Neutrophil (primary cell): ENCODE results near the gene ARFIP2.

ENCODE experiments used
- H3K27ac ChIP-seq: fragments of 200-600 bp; sonication (generic); 2 replicates; pipeline ENCODE4 v1.5.1; 2016; ENCODE audit warnings: mild to moderate bottlenecking, moderate library complexity
- H3K27me3 ChIP-seq: fragments of 200-600 bp; sonication (generic); 2 replicates; pipeline ENCODE4 v1.6.0; 2016; ENCODE audit warnings: mild to moderate bottlenecking
- H3K36me3 ChIP-seq: fragments of 200-600 bp; sonication (generic); 2 replicates; pipeline ENCODE4 v1.5.1; 2017
- H3K4me1 ChIP-seq, 2 experiments: fragments of 200-600 bp in 1 of 2; sonication (generic) in 1 of 2; 1 replicate in 1 of 2; 2 replicates in 1 of 2; pipeline versions ENCODE4 v1.5.1 to v1.6.1; 2013 to 2016; ENCODE audit warnings: low read depth in 1 of 2, low read length in 1 of 2, mild to moderate bottlenecking in 1 of 2, moderate library complexity in 1 of 2; ENCODE audit not compliant: control insufficient read depth in 1 of 2, insufficient read depth in 1 of 2
- H3K4me3 ChIP-seq, 2 experiments: fragments of 200-600 bp in 1 of 2; sonication (generic) in 1 of 2; 1 replicate in 1 of 2; 2 replicates in 1 of 2; pipeline ENCODE4 v1.5.1; 2013 to 2016; ENCODE audit warnings: low read depth in 1 of 2, low read length in 1 of 2, mild to moderate bottlenecking in 1 of 2, moderate library complexity in 1 of 2
- H3K9me3 ChIP-seq: fragments of 200-600 bp; sonication (generic); 2 replicates; pipeline ENCODE4 v1.5.1; 2016
- TF ChIP-seq, protein P1 (sequence below): fragments of 200-600 bp; sonication (generic); IDR thresholded peaks from 2 replicates; pipeline ENCODE4 v1.5.1; 2016; ENCODE audit warnings: antibody characterized with exemption

The ARFIP2 gene

DNA sequence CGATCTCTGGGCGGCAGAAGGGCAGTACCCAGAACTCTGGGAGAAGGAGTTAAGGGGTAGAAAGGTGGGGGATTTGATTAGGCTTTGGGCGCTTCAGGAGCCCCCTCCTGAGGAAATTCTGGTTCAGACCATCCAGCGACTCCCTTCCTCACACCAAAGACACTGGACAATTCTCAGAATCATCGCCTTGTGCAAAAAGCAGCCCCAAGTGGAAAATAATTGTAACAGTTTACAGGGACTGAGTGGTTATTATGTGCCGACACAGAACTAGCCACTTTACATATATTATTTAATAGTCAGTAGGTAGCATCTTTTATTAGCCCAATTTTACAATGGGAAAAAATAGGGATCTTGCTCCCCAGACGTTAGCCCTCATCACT lies 6.7 kb downstream of the ARFIP2 start:
- TF ChIP-seq, protein P1, sequence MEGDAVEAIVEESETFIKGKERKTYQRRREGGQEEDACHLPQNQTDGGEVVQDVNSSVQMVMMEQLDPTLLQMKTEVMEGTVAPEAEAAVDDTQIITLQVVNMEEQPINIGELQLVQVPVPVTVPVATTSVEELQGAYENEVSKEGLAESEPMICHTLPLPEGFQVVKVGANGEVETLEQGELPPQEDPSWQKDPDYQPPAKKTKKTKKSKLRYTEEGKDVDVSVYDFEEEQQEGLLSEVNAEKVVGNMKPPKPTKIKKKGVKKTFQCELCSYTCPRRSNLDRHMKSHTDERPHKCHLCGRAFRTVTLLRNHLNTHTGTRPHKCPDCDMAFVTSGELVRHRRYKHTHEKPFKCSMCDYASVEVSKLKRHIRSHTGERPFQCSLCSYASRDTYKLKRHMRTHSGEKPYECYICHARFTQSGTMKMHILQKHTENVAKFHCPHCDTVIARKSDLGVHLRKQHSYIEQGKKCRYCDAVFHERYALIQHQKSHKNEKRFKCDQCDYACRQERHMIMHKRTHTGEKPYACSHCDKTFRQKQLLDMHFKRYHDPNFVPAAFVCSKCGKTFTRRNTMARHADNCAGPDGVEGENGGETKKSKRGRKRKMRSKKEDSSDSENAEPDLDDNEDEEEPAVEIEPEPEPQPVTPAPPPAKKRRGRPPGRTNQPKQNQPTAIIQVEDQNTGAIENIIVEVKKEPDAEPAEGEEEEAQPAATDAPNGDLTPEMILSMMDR: no peak
- H3K4me3 ChIP-seq: peak overlapping the region; percentile 75 to 84
- peaks cover 15 to 20% of the 10 kb centered on the region in 2 experiments for H3K4me1 ChIP-seq
- H3K27ac ChIP-seq: peak overlapping the region; percentile 76
- H3K27me3 ChIP-seq: no peaks in the 10 kb centered on the region
- no peaks in the 10 kb centered on the region for H3K9me3 ChIP-seq
- H3K36me3 ChIP-seq: peaks cover 22% of the 10 kb centered on the region

DNA sequence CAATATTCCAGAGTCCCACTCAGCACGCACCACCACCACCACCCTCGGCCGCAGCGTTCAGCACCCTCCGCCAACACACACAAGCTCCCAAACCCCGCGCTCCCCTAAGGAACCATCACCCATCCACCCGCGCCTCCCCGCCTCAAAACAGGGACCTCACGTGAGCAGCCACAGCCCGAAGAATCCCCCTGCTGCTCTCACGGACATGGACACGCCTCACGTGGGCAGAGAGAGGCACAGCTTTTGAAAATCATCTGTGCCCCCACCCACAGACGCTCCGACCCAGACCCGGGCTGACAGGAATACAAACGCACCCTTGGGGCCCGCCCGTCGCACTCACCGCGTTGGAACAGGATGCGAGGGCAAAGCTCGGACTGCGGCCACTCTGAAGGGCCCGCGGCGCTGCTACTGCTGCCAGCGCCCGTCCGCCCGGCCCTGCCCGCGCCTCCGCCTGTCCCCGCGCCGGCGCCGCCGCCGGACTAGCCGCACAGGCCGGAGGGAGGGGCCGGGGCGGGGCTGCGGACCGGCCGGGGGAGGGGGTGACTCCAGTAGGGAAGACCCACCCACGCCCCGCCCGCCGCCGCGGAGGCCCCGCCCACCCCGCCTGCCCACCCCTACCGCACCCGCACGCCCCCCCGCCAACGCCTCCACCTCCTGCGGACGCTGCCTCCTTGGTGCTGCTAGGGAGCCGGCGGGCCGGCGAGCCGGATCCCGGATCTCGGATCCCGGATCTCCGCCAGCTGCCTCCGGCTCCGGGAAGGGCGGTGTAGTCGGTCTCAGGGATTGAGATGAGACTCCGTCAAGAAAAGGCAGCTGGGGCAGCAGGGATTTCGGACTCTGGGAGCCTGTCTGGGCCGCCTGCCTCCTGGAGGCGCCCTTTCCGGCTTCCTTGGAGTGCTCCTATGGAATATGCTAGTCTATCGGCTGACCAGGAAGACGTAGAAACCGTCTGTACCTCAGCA lies 7.4 kb downstream of the ARFIP2 start, which contains the start of gene TRIM3:
TRIM3 (minus strand) TSS at position 491 of the 962 bp plus-strand sequence. CDS start 8,246 bp downstream, outside the sequence.
- Histone ChIP-seq H3K4me1 (peaks cover 18 to 23% of the 10 kb centered on the region in 2 experiments), H3K9me3 (no peaks in the 10 kb centered on the region), H3K27me3 (no peaks in the 10 kb centered on the region), H3K4me3 (peak within 1 kb of the TSS; percentile 75 to 84), H3K36me3 (peaks cover 21% of the 10 kb centered on the region), H3K27ac (peak within 1 kb of the TSS; percentile 76)
- TF ChIP-seq, protein P1: peak; percentile 11

DNA sequence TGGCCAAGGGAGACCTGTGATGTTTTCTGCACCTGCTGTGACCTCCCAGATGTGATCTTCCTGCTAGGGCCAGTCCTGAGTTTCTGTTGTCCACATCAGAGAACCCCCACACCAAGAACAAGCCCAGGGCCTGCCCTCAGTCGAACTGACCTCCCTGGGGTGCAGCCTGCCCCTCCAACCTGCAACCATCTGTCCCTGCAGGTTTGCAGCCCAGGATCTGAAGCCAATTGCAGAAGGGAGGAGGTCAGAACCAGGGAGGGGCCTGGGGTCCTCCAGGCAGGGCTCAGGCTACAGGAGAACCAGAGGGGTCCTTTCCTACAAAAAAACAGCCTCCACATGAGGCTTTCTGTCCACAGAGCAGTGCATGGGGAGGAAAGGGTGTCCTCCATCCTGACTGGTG lies 8.2 kb downstream of the ARFIP2 start:
- TF ChIP-seq, protein P1: no peak
- no peak overlapping the region for H3K27ac ChIP-seq
- H3K4me1 ChIP-seq: peaks cover 18 to 23% of the 10 kb centered on the region in 2 experiments
- H3K36me3 ChIP-seq: peaks cover 13% of the 10 kb centered on the region
- H3K27me3 ChIP-seq: no peaks in the 10 kb centered on the region
- H3K9me3 ChIP-seq: no peaks in the 10 kb centered on the region
- peak overlapping the region; percentile 75 to 84 for H3K4me3 ChIP-seq

DNA sequence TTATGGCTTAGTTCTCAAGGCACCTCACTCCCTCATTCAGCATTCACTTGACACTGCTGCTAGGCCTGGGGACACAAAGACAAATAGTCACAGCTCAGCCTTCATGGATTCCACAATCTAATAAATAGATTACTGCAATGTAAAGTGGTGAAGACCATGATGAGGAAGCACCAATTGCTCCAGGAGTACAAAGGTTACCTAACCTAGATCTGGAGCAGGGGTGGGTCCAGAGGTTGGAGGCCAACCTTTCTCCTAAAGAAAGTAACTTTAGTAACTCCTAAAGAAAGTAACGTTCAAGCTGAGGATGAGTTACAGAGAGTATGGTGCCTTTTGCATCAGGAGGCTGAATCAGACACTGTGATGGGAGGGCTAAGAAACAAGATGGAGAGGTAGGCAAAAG lies 11.5 kb downstream of the ARFIP2 start:
- Histone ChIP-seq H3K4me3 (no peak overlapping the region), H3K4me1 (peaks cover 18 to 23% of the 10 kb centered on the region in 2 experiments)
- TF ChIP-seq, protein P1: no peak

DNA sequence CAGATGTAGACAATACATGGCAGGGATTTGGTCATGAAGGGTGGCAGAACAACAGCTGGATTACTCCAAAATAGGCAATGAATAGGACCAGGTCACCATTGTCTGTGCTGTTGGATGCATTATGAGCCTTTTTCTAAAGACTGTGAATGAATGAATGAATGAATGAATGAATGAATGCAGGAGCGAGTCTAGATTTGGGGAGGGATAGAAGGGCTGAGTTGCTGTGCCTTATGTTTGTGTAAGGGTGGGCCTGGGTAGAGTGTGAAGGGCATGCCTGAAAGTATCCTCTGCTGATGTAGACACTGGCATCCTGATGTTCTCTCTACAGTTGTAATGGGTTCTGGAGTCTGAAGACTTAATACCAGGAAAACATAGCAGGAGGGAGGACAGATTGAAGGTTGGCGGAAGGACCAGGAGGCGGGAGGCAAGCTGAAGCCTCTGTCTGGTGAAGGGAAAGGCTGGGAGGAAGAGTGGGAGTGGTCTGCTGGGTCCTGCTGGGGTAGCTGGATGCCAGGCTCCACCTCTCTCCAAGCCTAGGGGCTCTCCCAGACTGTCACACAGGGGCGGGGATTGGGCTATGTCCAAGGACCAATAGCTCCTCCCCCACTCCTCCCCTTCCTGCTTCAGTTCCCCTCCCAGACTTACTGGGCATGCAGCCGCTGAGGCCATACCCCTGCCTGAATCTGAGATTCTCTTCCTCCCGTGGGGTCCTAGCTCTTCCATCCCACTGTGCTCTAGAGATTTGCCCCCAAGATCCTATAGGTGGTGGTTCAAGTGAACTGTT lies 12.2 kb downstream of the ARFIP2 start:
- Histone ChIP-seq H3K27ac (no peak overlapping the region), H3K36me3 (no peaks in the 10 kb centered on the region), H3K4me3 (no peak overlapping the region), H3K4me1 (peaks cover 15 to 19% of the 10 kb centered on the region in 2 experiments), H3K9me3 (no peaks in the 10 kb centered on the region), H3K27me3 (no peaks in the 10 kb centered on the region)
- TF ChIP-seq, protein P1: no peak

More for the DNA sequence above, 11.5 kb downstream of the ARFIP2 start:
- Histone ChIP-seq H3K27me3 (no peaks in the 10 kb centered on the region), H3K9me3 (no peaks in the 10 kb centered on the region), H3K27ac (no peak overlapping the region), H3K36me3 (no peaks in the 10 kb centered on the region)
